ENCODE measurements around the gene CHD1. TPM values are rescaled to one million over a fixed set of nuclear protein-coding genes. Genes with fewer than 3 reads are reported as not detected.

CHD1 gene
- total and polyA plus RNA-seq, 9 of the 15 experiments (the other 6 are each of a cell fraction or from before 2014, with no cell fraction given) = 27.3 to 133 (median 58.7) TPM

GRCh38 chr5:98844865-98845264 lies 83.9 kb downstream of the CHD1 start:
- no peak for ATAC-seq
- no peaks in the 10 kb centered on the region for H4K20me1 ChIP-seq (replicated peaks; ENCODE audit: control insufficient read depth, insufficient read depth, low read length)
- no peaks in the 10 kb centered on the region for H3K79me2 ChIP-seq (ENCODE audit: control insufficient read depth, insufficient read depth, low read length)
- H3K4me1 ChIP-seq (replicated peaks in 1 of 2; ENCODE audit: control insufficient read depth in 2 of 2, insufficient read depth in 2 of 2, low read length in 2 of 2) = no peaks in the 10 kb centered on the region
- no peaks in the 10 kb centered on the region for H3K27me3 ChIP-seq (ENCODE audit: control insufficient read depth in 2 of 2, insufficient read depth in 2 of 2, low read length in 2 of 2)
- intact Hi-C loops (cut with micrococcal nuclease) = no loop called here
- H3K4me3 ChIP-seq = no peak overlapping the region
- no peak overlapping the region for H3K4me2 ChIP-seq (ENCODE audit: insufficient read depth, low read length)
- WGBS (ENCODE audit: insufficient coverage, low coverage, missing lambda C conversion rate) = 3% methylated on average over 6 of the region's 6 CpGs
- ChIA-PET POLR2A (no interaction called here), CTCF (ENCODE audit: low intra/inter-chr PET ratio) (no interaction called here)
- in situ Hi-C loops (cut with MboI) = no loop called here
- no peaks in the 10 kb centered on the region for H3K36me3 ChIP-seq (ENCODE audit: control insufficient read depth, insufficient read depth, low read length)
- no peak for FAIRE-seq
- no TSS peak for BruUV-seq (replicated peaks)
- no peak overlapping the region for H3K9ac ChIP-seq (ENCODE audit: insufficient read depth in 1 of 2, low read depth in 2 of 2, low read length in 2 of 2)
- no peak overlapping the region for H2AFZ ChIP-seq (ENCODE audit: low read depth, low read length)
- DNase-seq (ENCODE audit: extremely low read depth in 1 of 4, low spot score in 3 of 4) = no peak
- H3K27ac ChIP-seq (ENCODE audit: extremely low read depth, low read depth, low read length) = no peak overlapping the region
- no peaks in the 10 kb centered on the region for H3K9me1 ChIP-seq (ENCODE audit: control insufficient read depth, insufficient read depth, low read length)
- 0 out of 2 replicates have a peak, but pooled peaks cover 4% of the 10 kb centered on the region for H3K9me3 ChIP-seq (replicated peaks; ENCODE audit: control insufficient read depth, insufficient read depth, low read depth, low read length)
- TF ChIP-seq ZNF143 (CRISPR knock-in tag; IDR thresholded peaks at IDR 0.05) (no peak), FOXK1 (CRISPR knock-in tag; IDR thresholded peaks at IDR 0.05; ENCODE audit: borderline replicate concordance) (no peak), ILK (tag; IDR thresholded peaks at IDR 0.05; ENCODE audit: borderline replicate concordance, low read depth) (no peak), PTTG1 (tag; IDR thresholded peaks at IDR 0.05; ENCODE audit: low read depth) (no peak), GMEB1 (CRISPR knock-in tag; IDR thresholded peaks at IDR 0.05) (no peak), C11orf30 (IDR thresholded peaks at IDR 0.05; ENCODE audit: low read depth) (no peak), SMC3 (conservative IDR thresholded peaks at IDR 0.05; ENCODE audit: insufficient read depth, low read depth, low read length) (no peak), MBD1 (CRISPR knock-in tag; IDR thresholded peaks at IDR 0.05) (no peak), ZHX1 (conservative IDR thresholded peaks at IDR 0.05; ENCODE audit: low read length) (no peak), ARID4B (CRISPR knock-in tag; IDR thresholded peaks at IDR 0.05) (no peak), EZH2 (IDR thresholded peaks at IDR 0.05; ENCODE audit: borderline replicate concordance, low read depth, low read length) (no peak), NEUROD1 (IDR thresholded peaks at IDR 0.05; ENCODE audit: borderline replicate concordance, low read depth, low read length, partially characterized antibody) (no peak)
